IPS-NIHi11 (cell line): ENCODE measurements around the gene MGAT5.
A peak's percentile ranks its signal among the peaks of the same experiment; 100 is the strongest.

Source experiments
- DNase-seq: peaks from one replicate; pipeline ENCODE4 v3.0.0; 2012; ENCODE audit warnings: mixed read lengths, low spot score

Gene MGAT5

DNA sequence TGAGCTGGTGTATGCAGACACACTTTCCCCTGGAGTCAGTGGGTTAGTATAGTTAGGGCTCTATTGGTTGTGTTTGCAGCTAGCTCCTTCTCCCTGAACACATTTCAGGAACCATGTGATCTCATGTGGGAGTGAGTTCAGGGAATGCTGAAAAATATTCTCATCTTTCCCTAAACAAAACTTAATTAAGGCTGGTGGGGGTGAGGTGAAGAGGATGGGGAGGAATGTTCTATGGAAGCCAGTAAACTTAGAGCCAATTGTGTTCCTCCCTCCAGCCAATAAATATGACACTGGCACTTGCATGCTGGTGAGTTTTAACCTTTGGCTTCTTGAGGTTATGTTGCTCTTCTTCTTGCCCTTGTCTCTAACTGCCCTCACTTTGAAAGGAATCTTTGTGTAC is 952 bp downstream of the MGAT5 start:
- DNase-seq, result no peak

- no peak for DNase-seq
Observed at GRCh38 chr2:134256956-134257355, 3.1 kb downstream of the MGAT5 start.

- DNase-seq, result no peak
Observed at GRCh38 chr2:134257509-134257908, 3.6 kb downstream of the MGAT5 start.

- no peak for DNase-seq
Observed at GRCh38 chr2:134257965-134258683, 4.3 kb downstream of the MGAT5 start.

DNA sequence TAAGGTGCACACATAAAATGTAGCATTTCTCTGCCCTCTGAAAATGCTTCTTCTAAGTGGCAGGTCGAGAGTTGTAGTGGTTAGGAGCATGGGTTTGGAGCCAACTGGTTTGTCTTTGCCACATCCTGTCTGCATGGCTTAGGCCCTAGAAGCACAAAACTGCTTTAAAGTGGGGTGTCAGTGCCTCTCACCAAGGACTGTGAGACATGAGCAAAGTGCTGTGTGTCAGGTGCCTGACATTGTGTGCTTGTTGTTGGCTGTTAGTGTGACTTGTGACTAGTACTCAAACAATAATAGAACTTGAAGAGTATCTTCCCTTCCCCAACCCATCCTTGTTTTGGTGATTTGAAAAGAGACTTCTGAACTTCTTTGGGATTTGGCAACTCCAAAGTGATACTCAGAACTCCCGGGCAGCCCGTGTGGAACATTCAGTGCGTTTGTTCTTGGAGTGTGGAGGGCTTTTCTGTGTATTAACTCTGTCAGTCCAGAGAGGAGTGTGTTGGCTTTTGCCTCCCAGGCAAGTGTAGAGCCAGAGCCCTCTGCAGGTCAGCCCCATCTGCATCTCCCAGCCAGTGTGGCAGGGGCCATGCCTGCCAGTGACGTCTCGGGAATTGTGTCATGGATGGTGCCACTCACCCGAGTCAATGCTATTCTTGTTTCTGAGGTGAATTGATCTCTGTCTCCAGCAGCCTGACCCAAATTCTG is 5.0 kb downstream of the MGAT5 start:
- no peak for DNase-seq

- no peak for DNase-seq
Observed at GRCh38 chr2:134259571-134259970, 5.7 kb downstream of the MGAT5 start.

DNA sequence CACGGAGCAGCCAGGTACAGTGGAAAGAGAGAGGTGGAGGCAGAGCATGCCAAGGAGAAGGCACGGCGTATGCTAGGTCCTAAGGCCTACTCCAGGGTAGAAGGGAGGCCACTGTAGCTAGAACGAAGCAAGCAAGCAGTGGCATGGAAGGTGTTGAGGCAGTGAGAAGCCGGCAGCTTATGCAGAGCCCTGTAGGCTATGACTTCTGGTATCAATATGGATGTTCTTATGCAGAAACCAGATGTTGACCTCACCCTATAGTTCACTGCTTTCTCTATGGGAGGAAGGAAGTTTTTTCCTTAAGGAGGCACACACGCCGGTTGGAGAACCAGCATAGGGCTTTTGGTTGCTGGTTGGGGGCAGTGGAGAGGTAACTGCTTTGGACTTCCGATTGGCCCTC is 6.1 kb downstream of the MGAT5 start:
- no peak for DNase-seq

- no peak for DNase-seq
Observed at GRCh38 chr2:134260713-134261112, 6.8 kb downstream of the MGAT5 start.

GRCh38 chr2:134261398-134262131 is 7.7 kb downstream of the MGAT5 start:
- DNase-seq, result peak; percentile 18

DNA sequence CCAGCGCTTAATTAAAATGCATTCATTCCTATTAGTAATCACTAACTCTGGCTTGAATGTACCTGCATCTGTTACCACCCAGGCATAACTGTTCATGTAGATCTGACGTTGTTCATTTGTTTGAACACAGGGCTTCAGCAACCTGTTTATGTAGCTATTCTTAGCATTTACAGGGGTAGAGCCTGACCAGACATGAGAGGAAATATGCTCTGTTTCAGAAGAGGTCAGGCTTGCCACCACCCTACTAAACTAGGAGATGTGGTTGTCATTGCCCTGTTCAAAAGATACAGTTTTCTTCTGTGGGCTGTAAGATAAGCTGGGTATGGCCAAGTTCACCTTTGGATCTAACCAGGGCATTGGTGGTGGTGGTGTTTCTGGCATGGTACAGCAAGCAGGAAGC is 8.8 kb downstream of the MGAT5 start:
- DNase-seq, result no peak

DNA sequence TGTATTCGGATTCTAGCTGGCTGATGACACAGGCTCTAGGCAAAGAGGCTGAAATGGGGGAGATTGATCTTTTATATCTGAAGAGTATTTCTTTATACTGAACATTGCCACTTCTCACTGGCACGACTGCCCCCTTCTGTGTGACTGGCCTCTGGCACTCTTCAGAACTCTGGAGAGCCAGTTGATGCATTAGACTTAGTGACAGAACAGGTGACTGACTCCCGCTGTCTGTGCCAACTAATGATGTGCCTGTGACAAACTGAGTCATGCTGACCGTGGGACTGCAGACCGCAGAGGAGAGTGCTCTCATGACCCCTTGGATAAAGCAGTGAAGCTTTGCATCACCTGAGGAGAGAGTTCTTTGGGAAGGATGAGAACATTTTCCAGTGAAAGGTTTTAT is 14.4 kb downstream of the MGAT5 start:
- DNase-seq, result no peak

DNA sequence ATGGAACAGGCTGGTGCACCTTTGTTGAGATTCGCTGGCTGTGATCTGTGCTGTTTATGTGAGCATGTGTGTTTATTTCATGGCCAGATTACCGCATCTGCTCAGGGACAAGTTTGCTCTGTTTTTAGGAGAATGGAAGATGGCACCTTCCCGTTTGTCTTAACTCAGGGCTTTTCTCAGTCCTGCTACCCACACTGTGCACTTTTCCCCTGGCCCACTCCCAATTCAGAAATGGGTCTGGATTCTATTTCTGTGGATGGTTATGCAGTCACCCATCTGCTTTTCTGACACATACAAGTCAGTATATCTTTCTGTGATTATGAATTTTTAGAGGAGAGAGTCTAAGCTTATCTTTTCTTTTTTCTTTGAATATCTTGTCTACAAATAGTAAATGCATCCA is 15.4 kb downstream of the MGAT5 start:
- no peak for DNase-seq

DNA sequence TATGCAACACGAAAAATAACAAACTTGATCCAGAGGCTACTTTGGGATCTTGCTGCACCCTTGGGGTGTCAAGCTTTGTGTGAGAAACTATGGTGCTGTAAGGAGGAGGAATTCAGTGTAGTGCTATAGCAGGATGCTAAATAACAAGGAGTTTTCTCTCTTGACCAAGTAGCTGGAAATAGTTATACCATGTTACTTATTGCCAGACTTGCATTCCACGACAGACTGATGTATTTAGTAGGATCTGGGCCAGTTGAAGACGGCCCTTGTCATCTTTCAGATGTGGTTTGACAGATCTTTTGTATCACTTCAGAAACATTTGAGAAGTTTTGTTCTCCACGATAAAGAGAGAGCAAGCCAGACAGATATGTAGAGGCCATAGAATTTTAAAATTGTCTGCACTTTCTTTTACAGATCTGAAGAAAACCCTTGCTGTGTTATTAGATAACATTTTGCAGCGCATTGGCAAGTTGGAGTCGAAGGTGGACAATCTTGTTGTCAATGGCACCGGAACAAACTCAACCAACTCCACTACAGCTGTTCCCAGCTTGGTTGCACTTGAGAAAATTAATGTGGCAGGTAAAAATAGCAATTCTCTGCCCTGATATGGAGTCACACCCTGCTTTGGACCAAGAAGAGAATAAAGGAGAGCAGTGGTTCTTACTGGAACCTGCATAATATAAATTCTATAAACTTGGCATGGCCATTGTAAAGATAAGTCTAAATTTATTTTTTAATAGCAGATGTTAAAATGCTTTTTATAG is 16.3 kb downstream of the MGAT5 start:
- no peak for DNase-seq

DNA sequence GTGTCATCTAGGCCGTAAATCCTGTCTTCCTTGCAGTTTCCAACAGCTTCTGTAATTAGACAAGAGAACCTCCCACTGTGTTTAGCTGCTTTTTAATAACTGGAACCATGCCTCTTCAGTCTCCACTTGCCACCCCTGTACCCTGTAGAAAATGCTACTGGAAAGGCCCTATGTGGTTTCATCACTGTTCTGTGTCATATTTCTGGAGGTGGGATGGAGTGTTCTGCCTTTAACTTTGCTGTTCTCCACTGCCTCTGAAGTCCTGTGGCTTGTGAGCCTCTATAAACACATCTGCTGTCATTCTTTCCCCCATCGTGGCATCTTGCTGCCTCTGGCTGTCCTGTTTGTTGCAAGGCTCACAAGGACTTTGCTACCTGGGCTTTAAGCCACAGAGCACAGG is 17.9 kb downstream of the MGAT5 start:
- DNase-seq, result no peak

DNA sequence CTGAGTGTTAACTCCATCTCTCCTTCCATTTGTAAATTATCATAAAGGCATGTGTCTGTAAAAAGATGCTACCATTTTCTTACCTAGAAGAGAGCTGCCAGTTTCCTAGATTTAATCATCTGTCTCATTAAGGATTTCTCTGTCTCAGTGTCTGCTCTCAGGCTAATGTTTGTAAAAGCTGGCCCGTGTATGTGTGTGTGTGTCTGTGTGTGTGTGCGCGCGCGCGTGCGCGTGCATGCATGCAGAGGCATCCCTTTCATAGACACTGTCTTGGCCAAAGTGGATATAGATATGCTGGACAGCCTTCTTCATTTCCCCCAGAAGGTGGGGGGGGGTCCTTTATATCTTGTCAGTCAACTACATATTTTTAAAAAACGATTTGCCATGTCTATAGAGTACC is 18.9 kb downstream of the MGAT5 start:
- DNase-seq, result no peak

DNA sequence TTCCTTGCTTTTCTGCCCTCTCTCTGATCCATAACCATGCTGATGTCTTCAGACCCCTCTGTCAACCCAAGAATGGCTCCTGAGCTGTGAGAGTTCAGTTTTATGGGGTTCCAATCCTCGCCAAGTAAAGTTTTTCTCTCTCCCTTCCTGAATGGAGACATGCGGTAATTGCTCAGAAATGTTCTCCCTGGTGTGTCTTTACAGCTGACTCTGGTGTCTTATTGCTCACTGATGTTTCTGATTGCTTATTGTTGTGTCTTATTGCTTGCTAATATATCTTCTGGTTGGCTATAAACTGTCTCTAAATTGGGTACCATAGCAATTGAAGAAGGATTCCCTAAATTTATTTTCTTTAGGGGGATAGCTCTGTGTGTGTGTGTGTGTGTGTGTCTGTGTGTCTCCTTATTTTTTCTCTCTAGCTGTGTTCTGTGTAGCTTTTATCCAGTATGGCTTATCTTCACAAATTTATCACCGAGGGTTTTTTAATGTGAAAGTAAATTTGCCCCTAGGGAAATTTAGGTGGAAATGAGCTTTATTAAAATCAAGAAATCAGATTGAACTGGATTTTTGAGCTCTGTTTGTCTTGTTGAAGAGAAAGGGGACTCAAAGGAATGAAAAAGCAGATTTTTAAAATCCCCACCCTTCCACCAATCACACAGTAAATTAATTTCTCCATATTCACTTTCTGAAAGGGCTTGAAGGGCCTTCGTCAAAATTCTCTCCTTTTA is 19.5 kb downstream of the MGAT5 start:
- no peak for DNase-seq

DNA sequence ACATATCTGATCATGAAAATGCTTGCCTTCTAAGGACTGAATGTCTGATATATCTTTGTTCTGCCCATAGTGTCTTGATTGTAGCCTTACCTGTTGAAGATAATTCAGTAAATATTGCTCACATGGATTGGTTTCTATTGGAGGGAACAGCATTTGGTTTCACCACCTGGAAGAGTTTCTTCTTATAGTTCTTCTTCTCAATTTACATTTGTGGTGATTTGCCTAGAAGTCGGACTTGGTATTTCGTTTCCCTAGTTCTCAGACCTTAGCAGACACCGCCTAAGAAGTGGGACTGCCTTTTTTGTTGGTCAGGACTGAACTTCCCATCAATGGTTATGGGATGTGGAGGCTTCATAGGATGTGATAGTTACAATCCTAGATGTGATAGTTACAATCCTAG is 20.2 kb downstream of the MGAT5 start:
- no peak for DNase-seq

DNA sequence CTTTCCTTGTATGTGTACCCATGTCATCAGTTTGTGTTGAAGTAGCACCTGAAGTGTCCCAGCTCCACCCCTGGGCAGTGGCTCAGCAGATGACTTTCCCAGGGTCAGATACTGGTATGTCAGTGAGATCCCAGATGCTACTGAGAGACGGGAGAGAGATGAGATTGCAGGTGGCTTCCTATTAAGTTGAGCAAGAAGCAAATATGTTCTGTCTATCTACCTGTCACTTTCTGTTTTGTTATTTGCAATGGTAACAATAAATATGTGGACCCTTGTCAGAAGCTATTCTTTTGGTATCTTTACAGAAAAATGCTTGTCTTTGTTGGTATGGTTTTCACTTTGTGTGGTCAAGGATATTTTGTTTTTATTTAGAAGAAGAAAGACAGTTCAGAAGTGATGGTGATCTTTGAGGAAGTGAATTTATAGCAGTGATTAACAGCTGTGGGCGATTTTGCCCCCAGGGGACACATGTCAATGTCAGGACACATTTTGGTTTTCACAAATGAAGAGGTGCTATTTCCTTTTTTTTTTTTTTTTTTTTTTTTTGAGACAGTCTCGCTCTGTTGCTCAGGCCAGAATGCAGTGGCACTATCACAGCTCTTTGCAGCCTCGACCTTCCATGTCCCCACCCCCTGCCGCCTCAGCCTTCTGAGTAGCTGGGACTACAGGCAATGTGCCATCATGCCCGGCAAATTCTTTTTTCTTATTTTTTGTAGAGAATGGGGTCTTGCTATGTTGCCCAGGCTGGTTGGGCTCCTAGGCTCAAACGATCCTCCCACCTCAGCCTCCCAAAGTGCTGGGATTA is 21.4 kb downstream of the MGAT5 start:
- DNase-seq, result no peak

- DNase-seq, result no peak
Observed at GRCh38 chr2:134276381-134277172, 22.7 kb downstream of the MGAT5 start.

- DNase-seq, result no peak
Observed at GRCh38 chr2:134277223-134277622, 23.4 kb downstream of the MGAT5 start.
